NCI-H1694 treated with DMSO at 0.1 percent for 48 hours (cell line): ENCODE data around the gene RGS12.
"Not testable (repeated sequence)": the region's sequence is repeated elsewhere in the genome, so short reads cannot be mapped to it uniquely, and the experiment has no call there.

Source experiments
- DNase-seq: peaks from one replicate; lab custom pipeline; 2025; lab: John Stamatoyannopoulos, UW

RGS12 gene

GRCh38 chr4:3297066-3297859 lies 4.4 kb downstream of the RGS12 start:
- DNase-seq: no peak

- no peak for DNase-seq
These were observed 6.5 kb downstream of the RGS12 start for GRCh38 chr4:3299122-3299975.

DNA sequence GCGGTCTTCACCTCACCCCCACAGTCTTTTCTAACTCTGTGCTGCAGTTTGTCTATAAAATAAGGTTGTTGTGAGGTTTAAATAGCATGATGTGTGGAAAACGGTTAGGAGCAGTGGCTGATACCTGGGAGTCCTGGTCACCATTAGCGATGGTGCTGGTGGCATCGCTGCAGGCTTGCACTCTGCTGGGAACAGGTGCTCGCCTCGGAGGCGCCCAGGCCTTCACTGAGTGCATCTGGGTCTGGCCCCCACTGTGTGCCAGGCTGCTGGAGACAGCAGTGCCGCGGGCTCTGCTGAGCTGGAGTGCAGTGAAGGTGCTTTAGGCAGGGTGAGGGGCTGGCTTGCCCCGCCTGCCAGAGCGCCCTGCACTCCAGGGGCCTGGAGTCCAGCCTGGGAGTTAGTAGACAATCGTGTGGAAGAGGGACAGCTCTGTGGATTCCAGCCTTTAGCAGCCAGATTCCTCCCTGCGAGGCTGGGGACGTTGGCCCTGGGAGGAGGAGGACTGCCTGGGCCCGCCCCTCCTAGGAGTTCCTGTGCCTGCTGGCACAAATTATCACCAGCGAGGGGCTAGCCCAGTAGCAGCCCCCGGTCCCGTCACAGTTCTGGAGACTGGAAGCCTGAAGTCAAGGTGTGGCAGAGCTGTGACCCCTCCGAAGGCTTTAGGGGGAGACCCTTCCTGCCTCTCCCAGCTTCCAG lies 7.3 kb downstream of the RGS12 start:
- DNase-seq: no peak

- DNase-seq: not testable (repeated sequence)
These were observed 8.1 kb downstream of the RGS12 start for GRCh38 chr4:3300882-3301281.

DNA sequence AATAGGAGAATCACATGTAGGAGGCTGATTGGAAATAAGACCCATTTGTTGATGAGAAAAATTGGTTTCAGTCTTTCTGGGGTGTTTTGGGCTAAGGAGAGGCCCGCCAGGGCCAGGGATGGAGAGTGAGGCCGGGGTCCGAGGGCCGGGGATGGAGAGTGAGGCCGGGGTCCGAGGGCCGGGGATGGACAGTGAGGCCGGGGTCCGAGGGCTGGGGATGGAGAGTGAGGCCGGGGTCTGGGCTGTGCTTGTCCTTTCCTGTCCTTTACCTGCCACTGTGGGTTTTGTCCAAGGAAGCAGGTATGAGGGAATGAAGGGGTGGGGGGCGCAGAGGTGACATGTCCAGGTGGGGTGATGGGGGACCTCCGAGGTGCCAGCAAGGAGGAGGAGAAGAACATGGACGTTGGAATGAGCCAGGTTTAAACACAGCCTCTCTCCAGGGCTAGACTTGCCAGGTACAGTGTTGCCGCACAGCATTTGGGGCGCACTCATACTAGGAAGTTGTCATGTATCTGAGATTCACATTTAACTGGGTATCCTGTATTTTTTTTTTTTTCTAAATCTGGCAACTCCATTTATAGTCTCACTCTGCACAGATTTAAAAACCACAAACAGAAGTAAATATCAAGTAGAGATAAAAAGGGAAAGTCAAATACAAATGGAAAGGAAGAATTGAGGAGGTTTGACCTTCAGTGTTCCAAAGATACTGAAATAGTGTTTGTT lies 8.8 kb downstream of the RGS12 start:
- DNase-seq: no peak

DNA sequence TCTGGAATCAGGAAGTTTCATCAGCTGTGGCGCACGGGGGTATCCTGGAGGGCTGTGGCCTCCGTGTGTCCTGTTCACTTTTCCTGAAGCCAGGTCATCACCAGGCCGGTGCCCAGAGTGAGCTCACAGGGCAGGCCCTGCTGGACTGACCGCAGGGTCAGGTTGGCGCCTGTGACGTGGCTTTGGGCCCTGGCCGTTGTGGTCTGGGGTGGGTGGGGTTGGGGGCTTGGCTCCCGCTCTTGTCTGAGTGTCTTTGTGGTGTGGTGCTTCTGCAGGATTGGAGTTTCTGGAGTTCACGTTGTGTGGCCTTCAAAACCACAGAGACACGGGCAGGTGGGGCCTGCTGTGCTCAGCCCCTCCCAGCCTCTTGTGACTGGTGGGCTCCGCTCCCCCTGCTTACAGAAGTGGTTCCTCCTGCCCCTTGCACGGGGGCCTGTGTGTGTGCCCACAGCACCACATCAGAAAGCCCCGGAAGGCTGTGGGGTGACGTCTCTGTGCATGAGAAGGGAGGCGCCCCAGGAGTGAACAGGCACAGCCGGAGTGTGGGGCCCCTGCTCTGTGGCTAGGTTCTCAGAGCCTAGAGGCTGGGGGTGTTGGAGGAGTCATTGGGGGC lies 9.5 kb downstream of the RGS12 start:
- DNase-seq: no peak

DNA sequence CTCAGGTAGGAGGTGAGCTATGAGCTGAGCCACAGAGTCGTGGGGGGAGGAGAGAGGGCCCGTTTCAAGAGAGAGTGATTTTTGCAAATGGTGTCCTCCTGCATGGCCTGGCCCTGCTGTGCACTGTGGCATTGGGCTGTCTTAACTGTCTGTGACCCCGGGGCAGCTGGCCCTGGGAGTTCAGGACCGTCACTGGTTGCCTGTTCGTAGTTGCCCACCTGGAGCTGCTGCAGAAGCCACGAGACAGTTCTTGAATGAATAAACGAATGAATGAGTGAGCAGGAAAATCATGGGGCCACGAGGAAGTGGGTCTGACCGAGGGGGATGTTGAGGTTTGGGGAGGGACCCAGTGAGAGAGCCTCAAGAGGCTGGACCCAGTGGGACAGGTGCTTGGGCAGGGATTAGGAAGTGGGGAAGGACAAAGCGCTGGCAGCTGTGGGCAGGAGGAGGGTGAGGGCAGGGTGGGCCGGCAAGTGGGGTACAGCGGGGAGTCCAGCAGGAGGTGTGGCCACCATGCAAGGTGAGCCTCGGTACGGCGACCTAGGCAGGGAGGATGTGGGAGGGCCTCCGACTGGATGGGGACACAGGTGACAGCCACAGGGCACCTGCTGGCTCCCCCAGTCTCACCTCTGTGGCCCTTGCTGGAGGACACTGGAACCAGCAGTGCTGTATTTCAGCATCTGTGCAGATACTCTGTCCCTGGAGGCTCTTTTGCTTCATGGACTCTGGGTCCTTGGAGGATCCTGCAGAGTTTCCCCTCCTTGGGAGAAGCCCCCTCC lies 10.2 kb downstream of the RGS12 start:
- no peak for DNase-seq

DNA sequence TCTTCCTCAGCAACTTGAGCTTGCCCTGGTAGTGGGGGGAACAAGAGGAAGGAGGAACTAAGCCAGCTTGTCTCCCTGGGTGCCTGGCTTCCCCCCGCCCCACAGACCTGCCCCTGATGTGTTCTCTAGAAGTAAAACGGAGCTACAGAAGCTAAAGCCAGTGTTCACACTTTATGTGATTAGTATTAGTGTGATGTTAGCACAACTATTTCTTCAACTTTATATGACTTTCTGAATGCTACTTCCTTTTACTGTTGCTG lies 10.7 kb downstream of the RGS12 start:
- DNase-seq: no peak

- no peak for DNase-seq
These were observed 11.3 kb downstream of the RGS12 start for GRCh38 chr4:3303923-3304710.

DNA sequence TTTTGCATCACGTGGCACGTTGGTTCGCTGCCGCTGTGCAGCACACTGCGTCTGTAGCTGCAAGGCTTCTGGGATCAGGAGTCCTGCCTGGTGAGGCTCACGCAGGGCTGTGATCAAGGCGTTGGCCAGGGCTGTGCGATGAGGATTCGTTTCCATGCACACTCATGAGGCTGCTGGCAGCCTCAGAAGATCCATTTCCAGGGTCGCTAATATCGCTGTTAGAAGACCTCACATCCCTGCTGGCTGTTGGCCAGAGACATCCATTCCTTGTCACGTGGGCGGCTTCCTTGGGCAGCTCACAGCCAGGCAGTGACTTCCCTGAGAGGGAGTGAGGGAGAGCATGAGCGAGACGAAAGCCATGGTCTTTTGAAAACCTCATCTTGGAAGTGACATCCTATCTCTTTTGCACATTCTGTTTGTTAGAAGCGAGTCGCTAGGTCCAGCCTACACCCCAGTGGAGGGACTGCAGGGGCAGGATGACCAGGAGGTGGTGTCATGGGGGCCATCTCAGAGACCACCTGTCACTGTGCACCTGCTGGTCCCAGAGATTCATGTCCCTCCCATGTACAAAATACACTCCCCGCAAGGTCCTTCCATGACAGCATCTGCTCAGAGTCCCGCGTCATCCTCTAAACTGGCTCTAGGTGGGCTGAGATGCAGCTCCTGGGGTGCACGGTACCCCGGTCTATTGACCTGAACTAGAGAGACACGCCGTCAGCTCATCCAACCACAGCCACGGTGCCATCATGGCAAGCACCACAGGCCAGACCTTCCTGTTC lies 12.2 kb downstream of the RGS12 start:
- no peak for DNase-seq

GRCh38 chr4:3305610-3306371 lies 13.0 kb downstream of the RGS12 start:
- DNase-seq: no peak

DNA sequence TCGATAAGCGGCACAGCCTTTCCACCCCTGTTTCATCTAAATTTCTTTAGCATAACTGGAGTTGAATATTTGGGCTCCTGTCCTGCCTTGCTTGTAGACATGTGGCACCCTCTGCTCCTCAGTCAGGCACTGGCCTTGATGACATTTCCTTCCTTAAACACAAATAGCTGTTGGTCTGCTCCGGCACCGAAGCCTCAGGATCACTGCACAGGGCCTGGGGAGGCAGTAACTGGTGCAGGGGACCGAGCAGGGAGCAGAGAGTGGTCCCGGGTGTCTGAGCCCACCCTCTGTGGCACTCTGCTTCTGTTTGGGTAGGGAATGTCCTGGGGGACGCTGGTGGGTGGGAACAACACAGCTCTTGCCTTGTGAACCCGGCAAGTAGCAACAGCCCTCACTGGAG lies 13.6 kb downstream of the RGS12 start:
- no peak for DNase-seq

GRCh38 chr4:3307060-3307459 lies 14.2 kb downstream of the RGS12 start:
- no peak for DNase-seq

- DNase-seq: no peak
These were observed 14.7 kb downstream of the RGS12 start for GRCh38 chr4:3307486-3307885.

GRCh38 chr4:3307891-3308575 lies 15.2 kb downstream of the RGS12 start:
- DNase-seq: no peak

GRCh38 chr4:3308691-3309090 lies 15.9 kb downstream of the RGS12 start:
- no peak for DNase-seq

GRCh38 chr4:3310301-3311094 lies 17.7 kb downstream of the RGS12 start:
- DNase-seq: no peak

- no peak for DNase-seq
These were observed 18.2 kb downstream of the RGS12 start for GRCh38 chr4:3311095-3311372.
